NOMO-1 treated with DMSO at 0.1 percent for 48 hours (cell line): ENCODE data around the gene TIMP3.

Source experiments
- DNase-seq: peaks from one replicate; lab custom pipeline; 2025; ENCODE audit not compliant: unreplicated experiment; lab: John Stamatoyannopoulos, UW

Gene TIMP3

GRCh38 chr22:32785321-32786026, 16.0 kb upstream of the TIMP3 start:
- no peak for DNase-seq

- DNase-seq, result no peak
Observed at GRCh38 chr22:32786027-32786418, 15.5 kb upstream of the TIMP3 start.

GRCh38 chr22:32788904-32789624, 12.4 kb upstream of the TIMP3 start:
- DNase-seq, result no peak

- no peak for DNase-seq
Observed at GRCh38 chr22:32789797-32790620, 11.5 kb upstream of the TIMP3 start.

GRCh38 chr22:32791056-32791455, 10.4 kb upstream of the TIMP3 start:
- no peak for DNase-seq

GRCh38 chr22:32791485-32791884, 10.0 kb upstream of the TIMP3 start:
- DNase-seq, result no peak

GRCh38 chr22:32793589-32793988, 7.9 kb upstream of the TIMP3 start:
- DNase-seq, result no peak

GRCh38 chr22:32794449-32795213, 6.9 kb upstream of the TIMP3 start:
- DNase-seq, result no peak

GRCh38 chr22:32795214-32795596, 6.3 kb upstream of the TIMP3 start:
- no peak for DNase-seq

GRCh38 chr22:32796865-32797573, 4.5 kb upstream of the TIMP3 start:
- DNase-seq, result peak; percentile 58

GRCh38 chr22:32799496-32799895, 2.0 kb upstream of the TIMP3 start:
- DNase-seq, result no peak

- DNase-seq, result no peak
Observed at GRCh38 chr22:32800158-32800882, 1.2 kb upstream of the TIMP3 start.

GRCh38 chr22:32800994-32801536, 440 bp upstream of the TIMP3 start:
- no peak for DNase-seq

GRCh38 chr22:32802237-32802765, 796 bp downstream of the TIMP3 start:
- no peak for DNase-seq

GRCh38 chr22:32803020-32803737, 1.7 kb downstream of the TIMP3 start:
- DNase-seq, result no peak

- no peak for DNase-seq
Observed at GRCh38 chr22:32803738-32804435, 2.4 kb downstream of the TIMP3 start.

- no peak for DNase-seq
Observed at GRCh38 chr22:32804531-32805360, 3.2 kb downstream of the TIMP3 start.
